Motor neuron (in vitro differentiated cells): ENCODE data around the gene ECHS1. TPM values are rescaled to one million over a fixed set of nuclear protein-coding genes. Genes with fewer than 3 reads are reported as not detected.

Experiments used
- total RNA-seq, 8 experiments: library from RNA; unstranded; fragments of 300-600 nt; gene quantifications; 2 replicates each; pipeline versions ENCODE4 v1.2.3 to v1.2.4, GENCODE V29; 2022

Gene ECHS1
- total RNA-seq, 8 experiments from 2014 or later: 48.7 to 117 (median 85.1) TPM

Other genes with a start within 250 kb of the ECHS1 start
- gene KNDC1, start 213.1 kb downstream of the ECHS1 start, total RNA-seq: 10 to 100 TPM in 1 of 8 experiments, 1 to 10 TPM in 4, under 1 TPM in 3; 0.15 to 14.6 (median 4.2) TPM
- under 1 TPM in 3 of 8 experiments, not detected in 5; 0.18 to 0.38 (median 0.24) TPM for gene UTF1, start 143.1 kb downstream of the ECHS1 start, total RNA-seq
- under 1 TPM in 4 of 8 experiments, not detected in 4; 0.10 to 0.62 (median 0.20) TPM for gene VENTX, start 135.5 kb downstream of the ECHS1 start, total RNA-seq
- 1 to 10 TPM in 5 of 8 experiments, under 1 TPM in 3; 0.66 to 2.2 (median 1.2) TPM for gene ADAM8, start 96.5 kb downstream of the ECHS1 start, total RNA-seq
- gene TUBGCP2, start 64.5 kb downstream of the ECHS1 start, total RNA-seq: 10 to 100 TPM; 28.4 to 50.5 (median 37.4) TPM
- 10 to 100 TPM; 10.5 to 43.7 (median 23.3) TPM for gene ZNF511, start 64.4 kb downstream of the ECHS1 start, total RNA-seq
- 10 to 100 TPM in 3 of 8 experiments, 1 to 10 TPM in 3, under 1 TPM in 2; 0.31 to 14.9 (median 6.6) TPM for gene CALY, start 36.5 kb downstream of the ECHS1 start, total RNA-seq
- under 1 TPM in 2 of 8 experiments, not detected in 6; 0.22 to 0.41 TPM for gene PRAP1, start 26.0 kb downstream of the ECHS1 start, total RNA-seq
- gene FUOM, start 15.3 kb downstream of the ECHS1 start, total RNA-seq: 10 to 100 TPM in 5 of 8 experiments, 1 to 10 TPM in 3; 3.3 to 50.5 (median 14.4) TPM
- gene PAOX, start 5.9 kb upstream of the ECHS1 start, total RNA-seq: 1 to 10 TPM; 1.1 to 5.1 (median 2.2) TPM
- gene MTG1, start 20.8 kb upstream of the ECHS1 start, total RNA-seq: 10 to 100 TPM; 11.9 to 68.6 (median 27.9) TPM
- 1 to 10 TPM; 2.2 to 8.8 (median 3.4) TPM for gene SPRN, start 51.3 kb upstream of the ECHS1 start, total RNA-seq
- 1 to 10 TPM in 5 of 8 experiments, under 1 TPM in 3; 0.43 to 6.3 (median 1.2) TPM for gene SCART1, start 80.6 kb upstream of the ECHS1 start, total RNA-seq
- 1 to 10 TPM in 5 of 8 experiments, under 1 TPM in 3; 0.33 to 2.7 (median 1.3) TPM for gene CYP2E1, start 154.0 kb upstream of the ECHS1 start, total RNA-seq
- gene SYCE1, start 192.2 kb upstream of the ECHS1 start, total RNA-seq: 1 to 10 TPM in 2 of 8 experiments, under 1 TPM in 5, not detected in 1; 0.14 to 1.4 (median 0.45) TPM